GM18909 (cell line): ENCODE measurements around the gene DYNC1LI2.

Experiments used
- ATAC-seq: cut with Tn5 transposase; IDR thresholded peaks from one replicate; pipeline ENCODE4 v1.9.1; 2021; ENCODE audit warnings: mild to moderate bottlenecking; ENCODE audit not compliant: unreplicated experiment, poor library complexity

Gene DYNC1LI2

GRCh38 chr16:66673691-66674090 lies 77.7 kb downstream of the DYNC1LI2 start:
- ATAC-seq, result no peak
